Islet of Langerhans (tissue), 1 donor: ENCODE data around the gene RPN1.
"Not testable (repeated sequence)": the region's sequence is repeated elsewhere in the genome, so short reads cannot be mapped to it uniquely, and the experiment has no call there.

Source experiments
- FAIRE-seq: peaks from one replicate; lab custom pipeline; 2011; peaks lifted over from hg19 to GRCh38; lab: Jason Lieb, UNC

Gene RPN1

GRCh38 chr3:128650096-128651050, at the start of gene RPN1:
TSS of gene RPN1 (minus strand) at chr3:128650818. CDS start at chr3:128650800, 18 bp downstream.
- FAIRE-seq: no peak

- no peak for FAIRE-seq
Measured at GRCh38 chr3:128698211-128699047, 47.8 kb upstream of the RPN1 start.

GRCh38 chr3:128697341-128697740, 46.7 kb upstream of the RPN1 start:
- FAIRE-seq: no peak

- FAIRE-seq: no peak
Measured at GRCh38 chr3:128693696-128694095, 43.1 kb upstream of the RPN1 start.

DNA sequence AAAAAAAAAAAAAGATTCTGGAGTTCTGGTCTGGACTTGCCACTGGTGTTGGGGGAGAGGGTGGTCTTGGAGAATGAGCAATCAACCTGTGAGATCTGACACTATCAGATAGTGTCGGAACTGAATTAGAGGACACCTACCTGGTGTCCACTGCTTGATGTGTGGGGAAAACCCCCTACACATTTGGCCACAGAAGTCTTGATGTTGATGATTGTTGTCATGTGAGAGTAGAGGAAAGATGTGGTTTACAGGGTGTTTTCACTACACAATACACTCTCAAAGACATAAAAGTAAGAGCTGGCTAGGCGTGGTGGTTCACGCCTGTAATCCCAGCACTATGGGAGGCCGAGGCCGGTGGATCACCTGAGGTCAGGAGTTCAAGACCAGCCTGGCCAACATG, 38.4 kb upstream of the RPN1 start:
- no peak for FAIRE-seq

- FAIRE-seq: no peak
Measured at GRCh38 chr3:128686465-128686864, 35.8 kb upstream of the RPN1 start.

GRCh38 chr3:128684986-128685726, 34.5 kb upstream of the RPN1 start:
- no peak for FAIRE-seq

GRCh38 chr3:128683957-128684356, 33.3 kb upstream of the RPN1 start:
- no peak for FAIRE-seq

DNA sequence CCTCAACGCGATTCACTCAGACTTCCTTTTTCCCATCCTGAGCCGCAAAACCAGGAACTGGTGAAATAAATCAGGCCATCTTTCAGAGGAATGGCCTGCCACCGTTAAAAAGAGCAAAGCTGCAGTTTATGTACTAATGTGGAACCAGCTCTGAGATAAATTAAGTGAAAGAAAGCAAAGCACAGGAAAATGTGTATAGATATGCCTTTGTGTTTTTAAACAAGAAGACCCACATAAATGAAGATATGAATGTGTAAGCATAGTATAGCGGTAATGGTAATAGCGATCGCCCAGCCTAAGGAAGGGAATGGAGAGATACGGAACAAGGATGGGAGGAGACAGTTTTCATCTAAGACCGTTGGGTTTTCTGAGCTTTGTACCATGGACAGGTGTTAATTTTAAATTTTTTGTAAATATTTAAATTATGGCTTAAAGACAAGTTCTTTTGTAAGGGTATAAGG, 30.8 kb upstream of the RPN1 start:
- FAIRE-seq: no peak

GRCh38 chr3:128680603-128681368, 30.2 kb upstream of the RPN1 start:
- FAIRE-seq: no peak

DNA sequence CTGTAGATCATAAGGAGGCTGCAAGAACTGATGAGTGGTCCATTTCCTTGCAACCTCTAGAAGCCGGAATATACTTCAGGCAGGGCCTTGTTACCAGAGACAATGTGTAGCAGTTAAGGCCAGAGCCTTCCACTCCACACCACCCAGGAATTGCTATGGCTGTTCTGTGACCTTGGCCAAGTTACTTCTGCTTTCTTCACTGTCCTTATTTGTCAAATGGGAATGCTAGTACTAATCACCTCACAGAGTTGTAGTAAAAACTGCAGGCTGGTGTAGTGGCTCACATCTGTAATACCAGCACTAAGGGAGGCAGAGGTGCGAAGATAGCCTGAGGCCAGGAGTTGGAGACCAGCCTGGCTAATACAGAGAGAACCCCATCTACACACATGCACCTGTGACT, 28.7 kb upstream of the RPN1 start:
- no peak for FAIRE-seq

GRCh38 chr3:128675802-128676201, 25.2 kb upstream of the RPN1 start:
- FAIRE-seq: not testable (repeated sequence)

DNA sequence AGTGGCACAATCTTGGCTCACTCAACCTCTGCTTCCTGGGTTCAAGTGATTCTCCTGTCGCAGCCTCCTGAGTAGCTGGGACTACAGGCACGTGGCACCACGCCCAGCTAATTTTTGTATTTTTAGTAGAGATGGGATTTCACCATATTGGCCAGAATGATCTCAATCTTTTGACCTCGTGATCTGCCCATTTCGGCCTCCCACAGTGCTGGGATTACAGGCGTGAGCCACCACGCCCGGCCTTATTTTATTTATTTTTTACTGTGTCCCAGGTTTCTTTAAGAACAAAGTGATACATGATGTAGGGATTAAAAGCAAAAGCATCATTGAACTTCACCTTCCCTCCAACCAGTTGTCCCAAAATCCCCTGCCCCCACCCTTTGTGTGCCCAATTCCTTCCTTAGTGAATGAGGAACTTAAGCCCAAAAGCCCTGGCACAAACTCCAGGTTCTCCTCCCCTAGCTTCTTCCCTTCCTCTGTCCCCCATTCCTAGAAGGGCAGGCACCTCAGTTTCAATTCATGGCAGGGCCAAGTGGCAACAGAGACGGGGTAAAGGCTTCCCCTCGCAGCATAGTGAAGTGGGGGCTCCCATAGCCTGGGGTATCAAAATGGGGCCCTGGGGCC, 23.7 kb upstream of the RPN1 start:
- no peak for FAIRE-seq

GRCh38 chr3:128667641-128668040, 17.0 kb upstream of the RPN1 start:
- FAIRE-seq: no peak

- no peak for FAIRE-seq
Measured at GRCh38 chr3:128665362-128666021, 14.9 kb upstream of the RPN1 start.

DNA sequence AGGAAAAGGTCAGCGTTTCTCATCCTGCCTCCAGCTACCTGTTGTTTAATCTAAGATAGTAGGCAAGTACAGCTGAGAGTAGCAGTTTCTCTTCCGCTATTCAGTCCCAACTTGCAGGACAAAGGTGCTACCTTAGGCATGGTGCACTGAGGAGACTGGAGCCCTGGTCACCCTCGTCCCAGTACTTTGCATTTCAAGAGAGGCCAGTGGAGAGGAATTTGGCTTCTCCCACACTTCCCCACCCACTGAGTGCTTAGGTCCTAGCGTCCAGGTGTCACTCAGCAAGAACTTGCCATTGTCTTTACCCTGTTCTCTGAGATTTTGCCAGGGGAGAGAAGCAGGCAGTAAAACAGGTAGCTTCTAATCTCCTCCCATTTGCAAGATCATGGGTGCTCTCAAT, 12.5 kb upstream of the RPN1 start:
- FAIRE-seq: no peak

- no peak for FAIRE-seq
Measured at GRCh38 chr3:128655531-128655930, 4.9 kb upstream of the RPN1 start.

DNA sequence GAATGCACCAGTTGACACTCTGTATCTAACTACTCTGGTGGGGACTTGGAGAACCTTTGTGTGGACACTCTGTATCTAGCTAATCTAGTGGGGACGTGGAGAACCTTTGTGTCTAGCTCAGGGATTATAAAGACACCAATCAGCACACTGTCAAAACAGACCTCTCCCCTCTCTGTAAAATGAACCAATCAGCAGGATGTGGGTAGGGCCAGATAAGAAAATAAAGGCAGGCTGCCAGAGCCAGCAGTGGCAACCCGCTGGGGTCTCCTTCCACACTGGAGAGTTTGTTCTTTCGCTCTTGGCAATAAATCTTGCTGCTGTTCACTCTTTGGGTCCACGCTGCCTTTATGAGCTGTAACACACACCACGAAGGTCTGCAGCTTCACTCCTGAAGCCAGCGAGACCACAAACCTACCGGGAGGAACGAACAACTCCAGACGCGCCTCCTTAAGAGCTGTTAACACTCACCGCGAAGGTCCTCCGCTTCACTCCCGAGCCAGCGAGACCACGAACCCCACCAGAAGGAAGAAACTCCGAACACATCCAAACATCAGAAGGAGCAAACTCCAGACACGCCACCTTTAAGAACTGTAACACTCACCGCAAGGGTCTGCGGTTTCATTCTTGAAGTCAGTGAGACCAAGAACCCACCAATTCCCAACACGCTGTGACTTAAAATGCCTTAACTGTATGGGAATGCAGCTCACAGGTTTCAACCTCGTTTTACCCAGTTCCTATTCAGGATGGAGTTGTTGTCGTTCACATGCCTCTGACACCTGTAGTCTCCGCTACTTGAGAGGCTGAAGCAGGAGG, 3.6 kb upstream of the RPN1 start:
- not testable (repeated sequence) for FAIRE-seq

DNA sequence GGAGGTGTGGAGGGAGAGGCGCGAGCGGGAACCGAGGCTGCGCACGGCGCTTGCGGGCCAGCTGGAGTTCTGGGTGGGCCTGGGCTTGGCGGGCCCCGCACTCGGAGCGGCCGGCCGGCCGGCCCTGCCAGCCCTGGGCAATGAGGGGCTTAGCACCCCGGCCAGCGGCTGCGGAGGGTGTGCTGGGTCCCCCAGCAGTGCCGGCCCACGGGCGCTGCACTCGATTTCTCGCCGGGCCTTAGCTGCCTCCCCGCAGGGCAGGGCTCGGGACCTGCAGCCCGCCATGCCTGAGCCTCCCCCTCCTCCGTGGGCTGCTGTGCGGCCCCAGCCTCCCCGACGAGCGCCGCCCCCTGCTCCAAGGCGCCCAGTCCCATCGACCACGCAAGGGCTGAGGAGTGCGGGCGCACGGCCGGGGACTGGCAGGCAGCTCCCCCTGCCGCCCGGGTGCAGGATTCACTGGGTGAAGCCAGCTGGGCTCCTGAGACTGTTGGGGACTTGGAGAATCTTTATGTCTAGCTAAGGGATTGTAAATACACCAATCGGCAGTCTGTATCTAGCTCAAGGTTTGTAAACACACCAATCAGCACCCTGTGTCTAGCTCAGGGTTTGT, 2.9 kb upstream of the RPN1 start:
- FAIRE-seq: not testable (repeated sequence)
